Fibroblast of upper back skin (primary cell): ENCODE results near the gene EVA1C.
"Not testable (repeated sequence)": the region's sequence is repeated elsewhere in the genome, so short reads cannot be mapped to it uniquely, and the experiment has no call there.

ENCODE experiments used
- DNase-seq: peaks from one replicate; pipeline ENCODE4 v3.0.0-alpha.2; 2013

EVA1C gene

GRCh38 chr21:32467291-32467690 lies 54.8 kb downstream of the EVA1C start:
- no peak for DNase-seq

GRCh38 chr21:32468681-32469111 lies 56.2 kb downstream of the EVA1C start:
- DNase-seq = no peak

- DNase-seq = no peak
Observed at GRCh38 chr21:32469628-32470027, 57.1 kb downstream of the EVA1C start.

GRCh38 chr21:32470206-32470605 lies 57.7 kb downstream of the EVA1C start:
- DNase-seq = no peak

GRCh38 chr21:32472890-32473765 lies 60.6 kb downstream of the EVA1C start:
- DNase-seq = no peak

GRCh38 chr21:32474179-32475059 lies 61.9 kb downstream of the EVA1C start:
- DNase-seq = no peak

- DNase-seq = peak; percentile 83
Observed at GRCh38 chr21:32475162-32475812, 62.8 kb downstream of the EVA1C start.

GRCh38 chr21:32476661-32477423 lies 64.3 kb downstream of the EVA1C start:
- DNase-seq = no peak

GRCh38 chr21:32477424-32477745 lies 64.9 kb downstream of the EVA1C start:
- DNase-seq = no peak

- DNase-seq = no peak
Observed at GRCh38 chr21:32481875-32482408, 69.4 kb downstream of the EVA1C start.

- DNase-seq = no peak
Observed at GRCh38 chr21:32482565-32483292, 70.2 kb downstream of the EVA1C start.

- DNase-seq = no peak
Observed at GRCh38 chr21:32483293-32483595, 70.7 kb downstream of the EVA1C start.

- no peak for DNase-seq
Observed at GRCh38 chr21:32484706-32485380, 72.3 kb downstream of the EVA1C start.

- no peak for DNase-seq
Observed at GRCh38 chr21:32492376-32492775, 79.9 kb downstream of the EVA1C start.

- no peak for DNase-seq
Observed at GRCh38 chr21:32494934-32495709, 82.6 kb downstream of the EVA1C start.

- no peak for DNase-seq
Observed at GRCh38 chr21:32496568-32496967, 84.1 kb downstream of the EVA1C start.

GRCh38 chr21:32499249-32500055 lies 86.9 kb downstream of the EVA1C start:
- DNase-seq = no peak

GRCh38 chr21:32503641-32504040 lies 91.1 kb downstream of the EVA1C start:
- not testable (repeated sequence) for DNase-seq

GRCh38 chr21:32505767-32506166 lies 93.3 kb downstream of the EVA1C start:
- not testable (repeated sequence) for DNase-seq
